ENCODE results near the gene DNAJB4.

Gene DNAJB4

DNA sequence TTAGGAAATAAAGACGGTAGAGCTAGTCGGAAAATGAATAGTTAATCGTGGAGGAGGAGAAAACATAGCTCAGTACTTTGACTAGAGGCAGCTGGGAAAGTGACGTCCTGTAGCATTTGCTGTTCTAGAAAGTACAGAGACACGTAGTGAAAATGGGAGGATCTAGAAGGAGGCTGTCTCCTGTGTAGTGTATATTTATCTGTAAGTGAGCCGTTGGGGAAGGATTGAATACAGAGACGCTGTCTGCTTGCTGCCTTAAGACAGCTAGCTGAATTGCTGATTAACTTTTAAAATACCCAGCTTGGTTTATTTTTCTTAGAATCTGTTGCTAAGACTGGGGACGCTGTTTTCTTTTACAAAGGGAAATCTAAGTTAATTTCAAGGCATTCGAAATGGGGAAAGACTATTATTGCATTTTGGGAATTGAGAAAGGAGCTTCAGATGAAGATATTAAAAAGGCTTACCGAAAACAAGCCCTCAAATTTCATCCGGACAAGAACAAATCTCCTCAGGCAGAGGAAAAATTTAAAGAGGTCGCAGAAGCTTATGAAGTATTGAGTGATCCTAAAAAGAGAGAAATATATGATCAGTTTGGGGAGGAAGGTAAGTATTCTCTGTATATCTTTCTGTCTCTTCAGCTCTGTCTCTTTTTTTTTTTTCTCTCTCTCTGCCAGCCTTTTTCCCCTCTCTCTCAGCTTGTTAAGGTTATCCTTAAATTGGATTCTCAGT lies at the start of gene DNAJB4:
DNAJB4 (plus strand) TSS at position 221 of the 729 bp plus-strand sequence; CDS start at position 393, 172 bp downstream.
- Histone ChIP-seq H3K4me3 (ENCODE audit: insufficient read length, low read depth) (peak within 1 kb of the TSS; percentile 38), H3K27me3 (ENCODE audit: insufficient read depth, insufficient read length) (no peaks in the 10 kb centered on the region), H3K4me1 (ENCODE audit: insufficient read depth, insufficient read length) (no peaks in the 10 kb centered on the region), H3K9ac (ENCODE audit: insufficient read length, low read depth) (peak within 1 kb of the TSS; percentile 6), H3K36me3 (ENCODE audit: insufficient read depth, insufficient read length, low read length) (no peaks in the 10 kb centered on the region), H3K9me3 (ENCODE audit: insufficient read depth, low read length) (no peaks in the 10 kb centered on the region)
- TF ChIP-seq YY1 (IDR thresholded peaks at IDR 0.05; ENCODE audit: insufficient read depth, insufficient read length) (no peak), SUZ12 (IDR thresholded peaks at IDR 0.05; ENCODE audit: extremely low read depth, insufficient read depth, insufficient read length) (no peak), ZNF274 (IDR thresholded peaks at IDR 0.05; ENCODE audit: low read depth, low read length) (no peak)
- DNase-seq (ENCODE audit: low read depth, low spot score) = peak; percentile 70

DNA sequence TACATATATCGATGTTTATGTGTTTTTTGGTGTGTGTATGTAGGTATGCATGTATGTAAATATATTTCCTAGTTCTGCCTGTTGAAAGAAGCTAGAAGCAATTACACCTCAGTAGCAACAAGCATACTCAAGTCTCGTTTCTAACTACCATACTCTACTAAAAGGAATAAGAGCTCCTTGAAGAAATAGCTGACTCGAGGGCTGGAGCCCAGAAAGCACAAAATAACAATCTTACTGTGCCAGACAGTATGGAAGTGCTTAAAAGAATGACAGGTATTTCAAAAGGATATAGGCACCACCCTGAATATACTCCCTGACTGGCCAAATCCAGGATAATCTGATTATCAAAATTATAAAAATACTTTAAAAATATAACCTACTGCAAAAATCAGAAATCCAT lies 49.0 kb upstream of the DNAJB4 start:
- no peak for DNase-seq (ENCODE audit: low read depth, low spot score)
- TF ChIP-seq YY1 (IDR thresholded peaks at IDR 0.05; ENCODE audit: insufficient read depth, insufficient read length) = no peak
- no peak for TF ChIP-seq SUZ12 (IDR thresholded peaks at IDR 0.05; ENCODE audit: extremely low read depth, insufficient read depth, insufficient read length)
- TF ChIP-seq ZNF274 (IDR thresholded peaks at IDR 0.05; ENCODE audit: low read depth, low read length) = no peak
- Histone ChIP-seq H3K4me1 (ENCODE audit: insufficient read depth, insufficient read length) (no peaks in the 10 kb centered on the region), H3K4me3 (ENCODE audit: insufficient read length, low read depth) (no peak overlapping the region), H3K27me3 (ENCODE audit: insufficient read depth, insufficient read length) (no peaks in the 10 kb centered on the region), H3K9me3 (ENCODE audit: insufficient read depth, low read length) (no peaks in the 10 kb centered on the region), H3K9ac (ENCODE audit: insufficient read length, low read depth) (no peak overlapping the region), H3K36me3 (ENCODE audit: insufficient read depth, insufficient read length, low read length) (peaks cover 100% of the 10 kb centered on the region)

GRCh38 chr1:77956464-77956863 lies 48.3 kb upstream of the DNAJB4 start:
- no peaks in the 10 kb centered on the region for H3K27me3 ChIP-seq (ENCODE audit: insufficient read depth, insufficient read length)
- no peak for DNase-seq (ENCODE audit: low read depth, low spot score)

DNA sequence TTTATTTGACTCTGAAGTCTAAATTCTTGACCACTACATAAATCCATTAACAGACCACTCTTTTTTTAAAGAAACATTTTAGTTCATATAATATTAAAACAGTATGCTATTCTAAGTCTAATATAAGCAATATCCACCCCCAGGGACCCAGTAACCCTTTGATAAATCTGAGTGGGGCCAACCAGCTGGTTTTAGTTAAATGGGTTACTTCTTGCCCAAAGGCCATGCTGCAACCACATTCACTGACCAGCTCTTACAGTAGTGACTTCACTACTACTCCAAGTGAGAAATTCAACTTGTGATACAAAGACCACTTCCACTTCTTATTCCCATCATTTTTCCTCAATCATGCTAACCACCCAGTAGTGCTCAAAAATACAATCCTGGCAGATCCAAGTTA lies 46.3 kb upstream of the DNAJB4 start:
- Histone ChIP-seq H3K4me3 (ENCODE audit: insufficient read length, low read depth) (no peak overlapping the region), H3K36me3 (ENCODE audit: insufficient read depth, insufficient read length, low read length) (peaks cover 100% of the 10 kb centered on the region), H3K9me3 (ENCODE audit: insufficient read depth, low read length) (no peaks in the 10 kb centered on the region), H3K9ac (ENCODE audit: insufficient read length, low read depth) (no peak overlapping the region), H3K4me1 (ENCODE audit: insufficient read depth, insufficient read length) (no peaks in the 10 kb centered on the region), H3K27me3 (ENCODE audit: insufficient read depth, insufficient read length) (no peaks in the 10 kb centered on the region)
- TF ChIP-seq YY1 (IDR thresholded peaks at IDR 0.05; ENCODE audit: insufficient read depth, insufficient read length) = no peak
- no peak for TF ChIP-seq ZNF274 (IDR thresholded peaks at IDR 0.05; ENCODE audit: low read depth, low read length)
- TF ChIP-seq SUZ12 (IDR thresholded peaks at IDR 0.05; ENCODE audit: extremely low read depth, insufficient read depth, insufficient read length) = no peak
- no peak for DNase-seq (ENCODE audit: low read depth, low spot score)

More at GRCh38 chr1:77956464-77956863, 48.3 kb upstream of the DNAJB4 start:
- Histone ChIP-seq H3K4me1 (ENCODE audit: insufficient read depth, insufficient read length) (no peaks in the 10 kb centered on the region), H3K4me3 (ENCODE audit: insufficient read length, low read depth) (no peak overlapping the region), H3K9ac (ENCODE audit: insufficient read length, low read depth) (no peak overlapping the region), H3K9me3 (ENCODE audit: insufficient read depth, low read length) (no peaks in the 10 kb centered on the region), H3K36me3 (ENCODE audit: insufficient read depth, insufficient read length, low read length) (peaks cover 100% of the 10 kb centered on the region)
- no peak for TF ChIP-seq SUZ12 (IDR thresholded peaks at IDR 0.05; ENCODE audit: extremely low read depth, insufficient read depth, insufficient read length)
- TF ChIP-seq YY1 (IDR thresholded peaks at IDR 0.05; ENCODE audit: insufficient read depth, insufficient read length) = no peak
- no peak for TF ChIP-seq ZNF274 (IDR thresholded peaks at IDR 0.05; ENCODE audit: low read depth, low read length)

- no peak overlapping the region for H3K9ac ChIP-seq (ENCODE audit: insufficient read length, low read depth)
- H3K27me3 ChIP-seq (ENCODE audit: insufficient read depth, insufficient read length) = no peaks in the 10 kb centered on the region
- DNase-seq (ENCODE audit: low read depth, low spot score) = no peak
- no peaks in the 10 kb centered on the region for H3K4me1 ChIP-seq (ENCODE audit: insufficient read depth, insufficient read length)
- no peaks in the 10 kb centered on the region for H3K9me3 ChIP-seq (ENCODE audit: insufficient read depth, low read length)
- peaks cover 100% of the 10 kb centered on the region for H3K36me3 ChIP-seq (ENCODE audit: insufficient read depth, insufficient read length, low read length)
- no peak overlapping the region for H3K4me3 ChIP-seq (ENCODE audit: insufficient read length, low read depth)
- no peak for TF ChIP-seq ZNF274 (IDR thresholded peaks at IDR 0.05; ENCODE audit: low read depth, low read length)
- TF ChIP-seq SUZ12 (IDR thresholded peaks at IDR 0.05; ENCODE audit: extremely low read depth, insufficient read depth, insufficient read length) = no peak
- TF ChIP-seq YY1 (IDR thresholded peaks at IDR 0.05; ENCODE audit: insufficient read depth, insufficient read length) = no peak
Measured at GRCh38 chr1:77958850-77959249, 45.9 kb upstream of the DNAJB4 start.

- no peaks in the 10 kb centered on the region for H3K27me3 ChIP-seq (ENCODE audit: insufficient read depth, insufficient read length)
- H3K4me1 ChIP-seq (ENCODE audit: insufficient read depth, insufficient read length) = no peaks in the 10 kb centered on the region
- H3K36me3 ChIP-seq (ENCODE audit: insufficient read depth, insufficient read length, low read length) = peaks cover 100% of the 10 kb centered on the region
- H3K4me3 ChIP-seq (ENCODE audit: insufficient read length, low read depth) = no peak overlapping the region
- DNase-seq (ENCODE audit: low read depth, low spot score) = no peak
- no peaks in the 10 kb centered on the region for H3K9me3 ChIP-seq (ENCODE audit: insufficient read depth, low read length)
- TF ChIP-seq ZNF274 (IDR thresholded peaks at IDR 0.05; ENCODE audit: low read depth, low read length) (no peak), YY1 (IDR thresholded peaks at IDR 0.05; ENCODE audit: insufficient read depth, insufficient read length) (no peak), SUZ12 (IDR thresholded peaks at IDR 0.05; ENCODE audit: extremely low read depth, insufficient read depth, insufficient read length) (no peak)
- no peak overlapping the region for H3K9ac ChIP-seq (ENCODE audit: insufficient read length, low read depth)
Measured at GRCh38 chr1:77961392-77961791, 43.3 kb upstream of the DNAJB4 start.

DNA sequence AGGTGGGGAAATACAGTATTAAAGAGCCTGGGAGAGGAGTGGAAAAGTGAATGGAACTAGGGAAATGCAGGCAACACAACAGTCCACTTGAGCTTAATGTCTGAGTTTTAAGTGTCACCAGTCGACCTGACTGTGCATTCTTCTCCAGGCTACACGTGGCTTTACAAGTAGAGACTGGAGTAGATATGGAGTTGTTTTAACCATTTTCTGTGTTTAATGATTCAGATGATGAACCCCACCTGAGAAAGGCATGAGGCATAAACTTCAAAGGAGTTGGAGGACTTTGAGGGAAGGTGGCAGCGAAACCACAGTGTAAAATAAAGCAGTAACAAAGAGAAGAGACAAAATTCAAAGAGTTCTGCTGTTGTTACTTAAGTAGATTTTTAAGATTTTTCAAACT lies 38.4 kb upstream of the DNAJB4 start:
- Histone ChIP-seq H3K4me1 (ENCODE audit: insufficient read depth, insufficient read length) (no peaks in the 10 kb centered on the region), H3K9me3 (ENCODE audit: insufficient read depth, low read length) (no peaks in the 10 kb centered on the region), H3K36me3 (ENCODE audit: insufficient read depth, insufficient read length, low read length) (peaks cover 99% of the 10 kb centered on the region), H3K4me3 (ENCODE audit: insufficient read length, low read depth) (no peak overlapping the region), H3K27me3 (ENCODE audit: insufficient read depth, insufficient read length) (no peaks in the 10 kb centered on the region), H3K9ac (ENCODE audit: insufficient read length, low read depth) (no peak overlapping the region)
- DNase-seq (ENCODE audit: low read depth, low spot score) = no peak
- TF ChIP-seq ZNF274 (IDR thresholded peaks at IDR 0.05; ENCODE audit: low read depth, low read length) (no peak), SUZ12 (IDR thresholded peaks at IDR 0.05; ENCODE audit: extremely low read depth, insufficient read depth, insufficient read length) (no peak), YY1 (IDR thresholded peaks at IDR 0.05; ENCODE audit: insufficient read depth, insufficient read length) (no peak)
